K562 (cell line): ENCODE data around the gene VPS13D. TPM values are rescaled to one million over a fixed set of nuclear protein-coding genes. Genes with fewer than 3 reads are reported as not detected.
A peak's percentile ranks its signal among the peaks of the same experiment; 100 is the strongest.

Experiments used
- CEBPG ChIP-seq, 3 experiments: fragments of 200-800 bp in 1 of 3; sonication (Bioruptor generic) in 1 of 3; sonication (generic) in 1 of 3; formaldehyde crosslinking in 1 of 3; IDR thresholded peaks in 2 of 3; conservative IDR thresholded peaks in 1 of 3; 2 replicates each; pipeline versions ENCODE4 v1.6.1 to v1.8.0; 2016 to 2022; ENCODE audit warnings: missing compliant biosample characterization in 2 of 3, missing genetic modification characterization in 2 of 3, mild to moderate bottlenecking in 1 of 3, missing genetic modification reagents in 1 of 3
- KAT2B ChIP-seq: IDR thresholded peaks from one replicate; pipeline ENCODE4 v1.6.1; 2012; ENCODE audit warnings: low read depth, mild to moderate bottlenecking, control low read depth, inconsistent platforms, low read length, moderate library complexity
- MXI1 ChIP-seq: IDR thresholded peaks from 2 replicates; pipeline ENCODE4 v1.6.1; 2011; ENCODE audit warnings: low read depth, mild to moderate bottlenecking, improper control_type of control experiment, low read length
- MYNN ChIP-seq, 2 experiments: sonication (generic); formaldehyde crosslinking in 1 of 2; IDR thresholded peaks; 2 replicates each; pipeline versions ENCODE4 v1.5.0 to v1.6.1; 2016 to 2020; ENCODE audit warnings: antibody characterized with exemption in 1 of 2, missing genetic modification reagents in 1 of 2
- NR2C1 ChIP-seq, 2 experiments: fragments of 450-650 bp; IDR thresholded peaks; 2 replicates each; pipeline ENCODE4 v1.6.1; 2017; ENCODE audit warnings: mild to moderate bottlenecking in 2 of 2, antibody characterized with exemption in 1 of 2, inconsistent platforms in 1 of 2, missing compliant biosample characterization in 1 of 2, missing genetic modification characterization in 1 of 2
- RBM14 ChIP-seq: fragments of 200-400 bp; formaldehyde crosslinking; IDR thresholded peaks from 2 replicates; pipeline ENCODE4 v1.6.1; 2018; ENCODE audit warnings: low read depth, mild to moderate bottlenecking, low read length, moderate library complexity, borderline replicate concordance; ENCODE audit not compliant: insufficient read depth
- RREB1 ChIP-seq: fragments of 250-450 bp; sonication (Bioruptor Pico); IDR thresholded peaks from 2 replicates; pipeline ENCODE4 v1.4.0; 2020
- TCF15 ChIP-seq: fragments of 250-450 bp; sonication (Bioruptor Pico); IDR thresholded peaks from 2 replicates; pipeline ENCODE4 v1.8.0; 2022; ENCODE audit warnings: moderate library complexity, mild to moderate bottlenecking, inconsistent platforms
- ZNF224 ChIP-seq: sonication (generic); formaldehyde crosslinking; IDR thresholded peaks from 2 replicates; pipeline ENCODE4 v1.8.0; 2022; ENCODE audit warnings: mild to moderate bottlenecking, missing genetic modification reagents
- ZNF311 ChIP-seq: fragments of 250-450 bp; sonication (Bioruptor Pico); IDR thresholded peaks from 2 replicates; pipeline ENCODE4 v1.4.0; 2020; ENCODE audit warnings: mild to moderate bottlenecking, moderate library complexity
- ZNF384 ChIP-seq: IDR thresholded peaks from 2 replicates; pipeline ENCODE4 v1.6.1; 2012; ENCODE audit warnings: low read depth, low read length, improper control_type of control experiment
- ZNF398 ChIP-seq: fragments of 250-450 bp; sonication (Bioruptor Pico); IDR thresholded peaks from 2 replicates; pipeline ENCODE4 v1.8.0; 2021; ENCODE audit warnings: moderate library complexity, mild to moderate bottlenecking, inconsistent platforms
- ZNF655 ChIP-seq: fragments of 250-450 bp; sonication (Bioruptor Pico); IDR thresholded peaks from 2 replicates; pipeline ENCODE4 v1.5.0; 2021
- polyA plus RNA-seq, 8 experiments: library from polyadenylated mRNA; depleted of rRNA in 4 of 8; stranded (reverse) in 5 of 8; unstranded in 3 of 8; fragments of >200 nt; fragmentation: Nextera tagmentation in 2 of 8; fragmentation: Illumina TruSeq in 1 of 8; extraction: Ambion mirVana in 2 of 8; extraction: Trizol in 1 of 8; gene quantifications; 2 replicates each; pipeline versions ENCODE4 v1.2.1 to v1.2.3, GENCODE V29; 2011 to 2014; ENCODE audit warnings: inconsistent platforms in 1 of 8, missing spikeins in 1 of 8
- total RNA-seq, 7 experiments: library from RNA; depleted of rRNA in 6 of 7; stranded (reverse); fragments of >200 nt in 6 of 7; fragmentation: Illumina TruSeq in 2 of 7; extraction: Trizol in 2 of 7; gene quantifications; 2 replicates each; pipeline versions ENCODE4 v1.2.1 to v1.2.3, GENCODE V29; 2011 to 2021; ENCODE audit warnings: low replicate concordance in 1 of 7

Gene VPS13D
- total and polyA plus RNA-seq, 9 of the 15 experiments (the other 6 are each of a cell fraction or from before 2014, with no cell fraction given), result 6.1 to 51.5 (median 38.5) TPM

GRCh38 chr1:12229835-12230548 is at the start of gene VPS13D (continued):
- TF ChIP-seq ZNF655 (CRISPR knock-in tag) (no peak), TCF15 (CRISPR knock-in tag) (no peak), ZNF398 (no peak), KAT2B (no peak), ZNF224 (no peak), CEBPG (CRISPR knock-in tag; IDR thresholded peaks at IDR 0.05) (no peak), CEBPG (tag; conservative IDR thresholded peaks at IDR 0.05 in 1 of 2, IDR thresholded peaks at IDR 0.05 in 1 of 2) (no peak), ZNF311 (CRISPR knock-in tag) (no peak), RBM14 (no peak), RREB1 (CRISPR knock-in tag) (0 out of 2 replicates have a peak, but pooled peaks have one; percentile 25), MXI1 (no peak), MYNN (IDR thresholded peaks at IDR 0.05) (no peak), MYNN (CRISPR knock-in tag; IDR thresholded peaks at IDR 0.05) (no peak), NR2C1 (IDR thresholded peaks at IDR 0.05) (no peak), NR2C1 (tag; IDR thresholded peaks at IDR 0.05) (no peak), ZNF384 (0 out of 2 replicates have a peak, but pooled peaks have one; percentile 26)
